HCT116 (cell line): ENCODE measurements around the gene ACOT7. TPM values are rescaled to one million over a fixed set of nuclear protein-coding genes. Genes with fewer than 3 reads are reported as not detected.

Source experiments
- ATAC-seq: fragments of 200-7000 bp; cut with Tn5 transposase; 2 replicates; pipeline ENCODE4 v1.9.1; 2020; ENCODE audit warnings: mild to moderate bottlenecking, moderate library complexity
- BruUV-seq: library from RNA; stranded (reverse); fragments of 400-500 nt; replicated peaks from 2 replicates; lab custom pipeline; 2021; lab: Mats Ljungman, UMichigan
- CTCF ChIA-PET: fragments of 300-600 bp; sonication (Branson Sonifier 250); formaldehyde crosslinking; loops from one replicate; lab custom pipeline; 2021; ENCODE audit warnings: antibody characterized with exemption; lab: Charles Lee
- POLR2A ChIA-PET: fragments of 300-600, 350-600 bp; sonication (Branson Sonifier 250); formaldehyde crosslinking; loops from one replicate; lab custom pipeline; 2021; ENCODE audit warnings: antibody characterized with exemption; lab: Charles Lee
- RAD21 ChIA-PET, 2 experiments: fragments of 300-600 bp; sonication (Branson Sonifier 250); formaldehyde crosslinking; loops; one replicate each; lab custom pipeline; 2023; ENCODE audit warnings: low total read pairs in 2 of 2; ENCODE audit not compliant: uncharacterized antibody in 2 of 2, unreplicated experiment in 2 of 2, low non-redundant PET in 1 of 2; lab: Charles Lee
- DNase-seq: peaks from one replicate; pipeline ENCODE4 v3.0.0-alpha.2; 2010; ENCODE audit warnings: low read depth, low spot score
- H2AFZ ChIP-seq: fragments of 200-600 bp; shearing (Covaris generic), sonication (generic); 2 replicates; pipeline ENCODE4 v1.6.1; 2017; ENCODE audit warnings: low read depth, mixed run types, mixed read lengths, antibody characterized with exemption, low read length; ENCODE audit not compliant: poor library complexity, severe bottlenecking
- H3K27ac ChIP-seq: 2 replicates; pipeline ENCODE4 v1.5.1; 2012; ENCODE audit warnings: low read depth, low read length
- H3K27me3 ChIP-seq: fragments of 200-600 bp; sonication (generic); 2 replicates; pipeline ENCODE4 v1.6.1; 2016; ENCODE audit warnings: mixed run types, low read length, mixed read lengths; ENCODE audit not compliant: insufficient read depth
- H3K36me3 ChIP-seq, 2 experiments: fragments of 200-500 bp in 1 of 2; fragments of 200-600 bp in 1 of 2; sonication (Bioruptor generic) in 1 of 2; sonication (generic) in 1 of 2; 2 replicates each; pipeline versions ENCODE4 v1.5.1 to v1.6.1; 2014 to 2016; ENCODE audit warnings: low read length in 2 of 2, inconsistent platforms in 1 of 2, mixed read lengths in 1 of 2, mixed run types in 1 of 2; ENCODE audit not compliant: insufficient read depth in 2 of 2, control insufficient read depth in 1 of 2
- H3K4me1 ChIP-seq, 2 experiments: fragments of 200-600 bp in 1 of 2; sonication (generic) in 1 of 2; 2 replicates each; pipeline versions ENCODE4 v1.5.1 to v1.6.1; 2012 to 2017; ENCODE audit warnings: low read length in 2 of 2, inconsistent platforms in 1 of 2, mild to moderate bottlenecking in 1 of 2, mixed read lengths in 1 of 2, mixed run types in 1 of 2, moderate library complexity in 1 of 2; ENCODE audit not compliant: insufficient read depth in 2 of 2, control insufficient read depth in 1 of 2
- H3K4me2 ChIP-seq: fragments of 200-600 bp; sonication (generic); 2 replicates; pipeline ENCODE4 v1.6.1; 2017; ENCODE audit warnings: mixed run types, low read length, mixed read lengths
- H3K4me3 ChIP-seq, 2 experiments: fragments of 200-600 bp in 1 of 2; sonication (generic) in 1 of 2; replicated peaks in 1 of 2; 2 replicates each; pipeline ENCODE4 v1.5.1; 2011 to 2016; ENCODE audit warnings: low read length in 2 of 2, control low read depth in 1 of 2, low read depth in 1 of 2, mild to moderate bottlenecking in 1 of 2, mixed read lengths in 1 of 2, mixed run types in 1 of 2
- H3K79me2 ChIP-seq: fragments of 200-600 bp; sonication (generic); 2 replicates; pipeline ENCODE4 v1.6.1; 2017; ENCODE audit warnings: mild to moderate bottlenecking, mixed run types, low read length, moderate library complexity, mixed read lengths; ENCODE audit not compliant: insufficient read depth
- H3K9ac ChIP-seq: fragments of 200-600 bp; sonication (generic); 2 replicates; pipeline ENCODE4 v1.6.1; 2016; ENCODE audit warnings: low read length, mixed read lengths
- H3K9me2 ChIP-seq: fragments of 200-600 bp; sonication (generic), shearing (Covaris generic); 2 replicates; pipeline ENCODE4 v1.6.1; 2017; ENCODE audit warnings: mixed run types, mild to moderate bottlenecking, moderate library complexity; ENCODE audit not compliant: insufficient read depth
- H3K9me3 ChIP-seq, 2 experiments: fragments of 200-500 bp in 1 of 2; fragments of 200-600 bp in 1 of 2; sonication (Bioruptor generic) in 1 of 2; sonication (generic) in 1 of 2; 2 replicates each; pipeline ENCODE4 v1.6.1; 2014 to 2017; ENCODE audit warnings: low read length in 2 of 2, mixed read lengths in 2 of 2, inconsistent platforms in 1 of 2, low read depth in 1 of 2, mild to moderate bottlenecking in 1 of 2, mixed run types in 1 of 2, moderate library complexity in 1 of 2; ENCODE audit not compliant: control insufficient read depth in 1 of 2, insufficient read depth in 1 of 2
- H4K20me1 ChIP-seq: fragments of 200-600 bp; sonication (generic), shearing (Covaris generic); 2 replicates; pipeline ENCODE4 v1.6.1; 2017; ENCODE audit warnings: mixed run types, mild to moderate bottlenecking, moderate library complexity; ENCODE audit not compliant: insufficient read depth
- CEBPB ChIP-seq: IDR thresholded peaks from 2 replicates; pipeline ENCODE4 v1.6.1; 2012; ENCODE audit warnings: low read depth
- EGR1 ChIP-seq: IDR thresholded peaks from 2 replicates; pipeline ENCODE4 v1.6.1; 2012; ENCODE audit warnings: low read depth
- ELF1 ChIP-seq: IDR thresholded peaks from 2 replicates; pipeline ENCODE4 v1.6.1; 2012; ENCODE audit warnings: low read depth, borderline replicate concordance
- EZH2 ChIP-seq: fragments of 200-600 bp; sonication (generic); IDR thresholded peaks from 2 replicates; pipeline ENCODE4 v1.6.1; 2017; ENCODE audit warnings: antibody characterized with exemption, mixed run types
- EZH2phosphoT487 ChIP-seq: fragments of 200-600 bp; IDR thresholded peaks from 2 replicates; pipeline ENCODE4 v1.6.1; 2018; ENCODE audit warnings: antibody characterized with exemption, borderline replicate concordance
- FOSL1 ChIP-seq: IDR thresholded peaks from 2 replicates; pipeline ENCODE4 v1.6.1; 2012; ENCODE audit warnings: low read depth
- RAD21 ChIP-seq: IDR thresholded peaks from 2 replicates; pipeline ENCODE4 v1.6.1; 2012; ENCODE audit warnings: low read depth, mild to moderate bottlenecking
- SIN3A ChIP-seq: IDR thresholded peaks from 2 replicates; pipeline ENCODE4 v1.6.1; 2012; ENCODE audit warnings: low read depth
- SP1 ChIP-seq: IDR thresholded peaks from 2 replicates; pipeline ENCODE4 v1.6.1; 2012; ENCODE audit warnings: low read depth
- TCF7L2 ChIP-seq: IDR thresholded peaks from 2 replicates; pipeline ENCODE4 v1.7.0; 2011; ENCODE audit warnings: borderline replicate concordance, inconsistent platforms; ENCODE audit not compliant: insufficient read depth, insufficient read length; ENCODE audit errors: extremely low read depth
- YY1 ChIP-seq: IDR thresholded peaks from 2 replicates; pipeline ENCODE4 v1.6.1; 2011; ENCODE audit warnings: low read length, low read depth, moderate library complexity, mild to moderate bottlenecking; ENCODE audit not compliant: insufficient replicate concordance; ENCODE audit errors: extremely low read depth
- ZFX ChIP-seq: fragments of 450-650 bp; IDR thresholded peaks from 2 replicates; pipeline ENCODE4 v1.6.1; 2017
- ZNF274 ChIP-seq: fragments of 200-500 bp; sonication (Bioruptor generic); IDR thresholded peaks from 2 replicates; pipeline ENCODE4 v1.6.1; 2014; ENCODE audit warnings: mild to moderate bottlenecking, low read depth, low read length, inconsistent platforms
- intact Hi-C: fragments of 100-400 bp; cut with micrococcal nuclease; formaldehyde crosslinking; loops from 2 replicates; pipeline ENCODE4 v1.10.0; 2022
- total RNA-seq: library from RNA; stranded (reverse); gene quantifications from one replicate; pipeline ENCODE4 v1.2.1, GENCODE V29; 2021; ENCODE audit not compliant: unreplicated experiment
- TF ChIP-seq, protein P1 (sequence below): IDR thresholded peaks from 2 replicates; pipeline ENCODE4 v1.6.1; 2012
- TF ChIP-seq, protein P2 (sequence below): IDR thresholded peaks from 2 replicates; pipeline ENCODE4 v1.6.1; 2012; ENCODE audit warnings: low read depth
- TF ChIP-seq, protein P3 (sequence below): IDR thresholded peaks from 2 replicates; pipeline ENCODE4 v1.6.1; 2011; ENCODE audit warnings: mild to moderate bottlenecking, low read length, moderate library complexity; ENCODE audit not compliant: insufficient replicate concordance; ENCODE audit errors: extremely low read depth
- TF ChIP-seq, protein P4 (sequence below), 3 experiments: fragments of 200-600 bp in 1 of 3; sonication (generic) in 1 of 3; IDR thresholded peaks in 2 of 3; conservative IDR thresholded peaks in 1 of 3; 2 replicates each; pipeline ENCODE4 v1.5.1; 2012 to 2017; ENCODE audit warnings: low read depth in 2 of 3, low read length in 2 of 3, antibody characterized with exemption in 1 of 3, borderline replicate concordance in 1 of 3, control low read depth in 1 of 3, mild to moderate bottlenecking in 1 of 3, mixed read lengths in 1 of 3, mixed run types in 1 of 3, moderate library complexity in 1 of 3; ENCODE audit not compliant: insufficient read depth in 1 of 3

Gene ACOT7
- total RNA-seq, 1 experiment from 2014 or later = 162 TPM

DNA sequence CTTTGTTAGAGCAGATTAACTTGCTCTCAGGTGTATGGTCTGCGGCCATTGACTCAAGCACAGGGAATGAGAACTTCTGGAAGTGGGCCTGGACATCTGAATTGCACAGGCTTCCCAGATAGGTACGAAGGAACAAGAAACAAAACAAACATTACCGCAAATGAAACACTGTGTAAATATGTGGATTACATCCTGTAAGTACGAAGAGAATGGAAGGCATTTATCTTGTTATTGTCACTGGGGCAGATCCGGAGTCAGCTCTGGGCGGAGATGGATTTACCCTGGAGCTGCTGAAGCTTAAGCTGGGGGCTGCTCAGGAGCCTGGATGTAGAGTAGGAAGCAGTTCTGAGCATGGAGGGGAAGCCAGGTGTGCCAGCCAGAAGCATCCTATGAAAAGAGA, 19.3 kb upstream of the ACOT7 start:
- intact Hi-C loops = no loop called here
- POLR2A ChIA-PET = interaction anchor here (0.8 kb wide), 1 partner anchor 10 kb away, joined by 3 read pairs; no protein-coding TSS in a partner anchor

More for the DNA sequence above, 19.3 kb upstream of the ACOT7 start:
- TF ChIP-seq ZNF274 (no peak), TCF7L2 (no peak), SP1 (no peak), EZH2 (no peak), EGR1 (no peak), ZFX (no peak), SIN3A (no peak), EZH2phosphoT487 (no peak), ELF1 (no peak), FOSL1 (no peak), RAD21 (no peak), CEBPB (no peak), YY1 (no peak)
- TF ChIP-seq, protein P1, sequence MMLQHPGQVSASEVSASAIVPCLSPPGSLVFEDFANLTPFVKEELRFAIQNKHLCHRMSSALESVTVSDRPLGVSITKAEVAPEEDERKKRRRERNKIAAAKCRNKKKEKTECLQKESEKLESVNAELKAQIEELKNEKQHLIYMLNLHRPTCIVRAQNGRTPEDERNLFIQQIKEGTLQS = no peak
- TF ChIP-seq, protein P2, sequence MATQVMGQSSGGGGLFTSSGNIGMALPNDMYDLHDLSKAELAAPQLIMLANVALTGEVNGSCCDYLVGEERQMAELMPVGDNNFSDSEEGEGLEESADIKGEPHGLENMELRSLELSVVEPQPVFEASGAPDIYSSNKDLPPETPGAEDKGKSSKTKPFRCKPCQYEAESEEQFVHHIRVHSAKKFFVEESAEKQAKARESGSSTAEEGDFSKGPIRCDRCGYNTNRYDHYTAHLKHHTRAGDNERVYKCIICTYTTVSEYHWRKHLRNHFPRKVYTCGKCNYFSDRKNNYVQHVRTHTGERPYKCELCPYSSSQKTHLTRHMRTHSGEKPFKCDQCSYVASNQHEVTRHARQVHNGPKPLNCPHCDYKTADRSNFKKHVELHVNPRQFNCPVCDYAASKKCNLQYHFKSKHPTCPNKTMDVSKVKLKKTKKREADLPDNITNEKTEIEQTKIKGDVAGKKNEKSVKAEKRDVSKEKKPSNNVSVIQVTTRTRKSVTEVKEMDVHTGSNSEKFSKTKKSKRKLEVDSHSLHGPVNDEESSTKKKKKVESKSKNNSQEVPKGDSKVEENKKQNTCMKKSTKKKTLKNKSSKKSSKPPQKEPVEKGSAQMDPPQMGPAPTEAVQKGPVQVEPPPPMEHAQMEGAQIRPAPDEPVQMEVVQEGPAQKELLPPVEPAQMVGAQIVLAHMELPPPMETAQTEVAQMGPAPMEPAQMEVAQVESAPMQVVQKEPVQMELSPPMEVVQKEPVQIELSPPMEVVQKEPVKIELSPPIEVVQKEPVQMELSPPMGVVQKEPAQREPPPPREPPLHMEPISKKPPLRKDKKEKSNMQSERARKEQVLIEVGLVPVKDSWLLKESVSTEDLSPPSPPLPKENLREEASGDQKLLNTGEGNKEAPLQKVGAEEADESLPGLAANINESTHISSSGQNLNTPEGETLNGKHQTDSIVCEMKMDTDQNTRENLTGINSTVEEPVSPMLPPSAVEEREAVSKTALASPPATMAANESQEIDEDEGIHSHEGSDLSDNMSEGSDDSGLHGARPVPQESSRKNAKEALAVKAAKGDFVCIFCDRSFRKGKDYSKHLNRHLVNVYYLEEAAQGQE = no peak
- TF ChIP-seq, protein P3, sequence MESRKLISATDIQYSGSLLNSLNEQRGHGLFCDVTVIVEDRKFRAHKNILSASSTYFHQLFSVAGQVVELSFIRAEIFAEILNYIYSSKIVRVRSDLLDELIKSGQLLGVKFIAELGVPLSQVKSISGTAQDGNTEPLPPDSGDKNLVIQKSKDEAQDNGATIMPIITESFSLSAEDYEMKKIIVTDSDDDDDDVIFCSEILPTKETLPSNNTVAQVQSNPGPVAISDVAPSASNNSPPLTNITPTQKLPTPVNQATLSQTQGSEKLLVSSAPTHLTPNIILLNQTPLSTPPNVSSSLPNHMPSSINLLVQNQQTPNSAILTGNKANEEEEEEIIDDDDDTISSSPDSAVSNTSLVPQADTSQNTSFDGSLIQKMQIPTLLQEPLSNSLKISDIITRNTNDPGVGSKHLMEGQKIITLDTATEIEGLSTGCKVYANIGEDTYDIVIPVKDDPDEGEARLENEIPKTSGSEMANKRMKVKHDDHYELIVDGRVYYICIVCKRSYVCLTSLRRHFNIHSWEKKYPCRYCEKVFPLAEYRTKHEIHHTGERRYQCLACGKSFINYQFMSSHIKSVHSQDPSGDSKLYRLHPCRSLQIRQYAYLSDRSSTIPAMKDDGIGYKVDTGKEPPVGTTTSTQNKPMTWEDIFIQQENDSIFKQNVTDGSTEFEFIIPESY = no peak
- TF ChIP-seq, protein P4, sequence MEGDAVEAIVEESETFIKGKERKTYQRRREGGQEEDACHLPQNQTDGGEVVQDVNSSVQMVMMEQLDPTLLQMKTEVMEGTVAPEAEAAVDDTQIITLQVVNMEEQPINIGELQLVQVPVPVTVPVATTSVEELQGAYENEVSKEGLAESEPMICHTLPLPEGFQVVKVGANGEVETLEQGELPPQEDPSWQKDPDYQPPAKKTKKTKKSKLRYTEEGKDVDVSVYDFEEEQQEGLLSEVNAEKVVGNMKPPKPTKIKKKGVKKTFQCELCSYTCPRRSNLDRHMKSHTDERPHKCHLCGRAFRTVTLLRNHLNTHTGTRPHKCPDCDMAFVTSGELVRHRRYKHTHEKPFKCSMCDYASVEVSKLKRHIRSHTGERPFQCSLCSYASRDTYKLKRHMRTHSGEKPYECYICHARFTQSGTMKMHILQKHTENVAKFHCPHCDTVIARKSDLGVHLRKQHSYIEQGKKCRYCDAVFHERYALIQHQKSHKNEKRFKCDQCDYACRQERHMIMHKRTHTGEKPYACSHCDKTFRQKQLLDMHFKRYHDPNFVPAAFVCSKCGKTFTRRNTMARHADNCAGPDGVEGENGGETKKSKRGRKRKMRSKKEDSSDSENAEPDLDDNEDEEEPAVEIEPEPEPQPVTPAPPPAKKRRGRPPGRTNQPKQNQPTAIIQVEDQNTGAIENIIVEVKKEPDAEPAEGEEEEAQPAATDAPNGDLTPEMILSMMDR (IDR thresholded peaks at IDR 0.05 in 2 of 3, conservative IDR thresholded peaks at IDR 0.05 in 1 of 3; ENCODE audit: borderline replicate concordance in 1 of 3, insufficient read depth in 1 of 3, low read depth in 2 of 3, low read length in 2 of 3) = no peak
- BruUV-seq = no TSS peak
- peaks cover 17 to 41% of the 10 kb centered on the region in 2 experiments for H3K4me1 ChIP-seq
- DNase-seq (no peak), ATAC-seq (no peak)
- no peak overlapping the region for H3K9ac ChIP-seq
- no peak overlapping the region for H3K4me2 ChIP-seq
- no peak overlapping the region for H3K4me3 ChIP-seq
- ChIA-PET CTCF (interaction anchor here (2.3 kb wide), 1 partner anchor 10 kb away, joined by 28 read pairs; no protein-coding TSS in a partner anchor), RAD21 (no interaction called here)
- H3K27me3 ChIP-seq = no peaks in the 10 kb centered on the region
- H3K9me3 ChIP-seq = no peaks in the 10 kb centered on the region
- no peaks in the 10 kb centered on the region for H4K20me1 ChIP-seq
- H2AFZ ChIP-seq = no peak overlapping the region
- H3K9me2 ChIP-seq = no peaks in the 10 kb centered on the region
- no peaks in the 10 kb centered on the region for H3K36me3 ChIP-seq
- no peak overlapping the region for H3K27ac ChIP-seq
- no peaks in the 10 kb centered on the region for H3K79me2 ChIP-seq
